HepG2 (cell line): Measurements from ENCODE around the gene GTF2A2. TPM values are rescaled to one million over a fixed set of nuclear protein-coding genes. Genes with fewer than 3 reads are reported as not detected.

ENCODE experiments used
- AGO2 ChIP-seq: fragments of 200-400 bp; formaldehyde crosslinking; optimal IDR thresholded peaks from 2 replicates; pipeline ENCODE3; 2017; ENCODE audit warnings: mild to moderate bottlenecking, low read depth, low read length, moderate library complexity
- ASH2L ChIP-seq: fragments of 300-600, 200-600 bp; sonication (generic); IDR thresholded peaks from 2 replicates; pipeline ENCODE4 v1.7.0; 2017; ENCODE audit warnings: low read depth, mild to moderate bottlenecking, moderate library complexity, mixed read lengths, low read length; ENCODE audit not compliant: insufficient read length
- ATAD3A ChIP-seq: sonication (generic); formaldehyde crosslinking; IDR thresholded peaks from 2 replicates; pipeline ENCODE4 v1.4.0; 2020; ENCODE audit warnings: missing genetic modification reagents
- ATF7-NPFF ChIP-seq: sonication (generic); formaldehyde crosslinking; IDR thresholded peaks from 2 replicates; pipeline ENCODE4 v1.8.1; 2023; ENCODE audit warnings: mild to moderate bottlenecking, low read depth, missing genetic modification reagents, moderate library complexity
- BHLHE40 ChIP-seq: IDR thresholded peaks from 2 replicates; pipeline ENCODE4 v1.6.1; 2011; ENCODE audit warnings: low read length, improper control_type of control experiment
- DRAP1 ChIP-seq: IDR thresholded peaks from 2 replicates; pipeline ENCODE4 v1.6.1; 2016; ENCODE audit warnings: missing genetic modification reagents, missing compliant biosample characterization
- ETV6 ChIP-seq: sonication (generic); formaldehyde crosslinking; conservative IDR thresholded peaks from 2 replicates; pipeline ENCODE4 v1.4.0; 2020; ENCODE audit warnings: missing genetic modification reagents
- HMG20A ChIP-seq: IDR thresholded peaks from 2 replicates; pipeline ENCODE4 v1.6.1; 2016; ENCODE audit warnings: borderline replicate concordance
- MAFK ChIP-seq, 2 experiments: IDR thresholded peaks in 1 of 2; conservative IDR thresholded peaks in 1 of 2; 2 replicates each; pipeline ENCODE4 v1.6.1; 2011; ENCODE audit warnings: improper control_type of control experiment in 2 of 2, low read length in 2 of 2
- NR0B2 ChIP-seq: sonication (generic); formaldehyde crosslinking; IDR thresholded peaks from 2 replicates; pipeline ENCODE4 v1.4.0; 2020; ENCODE audit warnings: mild to moderate bottlenecking, missing genetic modification reagents
- PPARG ChIP-seq: conservative IDR thresholded peaks from 2 replicates; pipeline ENCODE4 v1.6.1; 2016; ENCODE audit warnings: missing biosample characterization, missing genetic modification reagents
- SRSF1 ChIP-seq: fragments of 200-400 bp; formaldehyde crosslinking; optimal IDR thresholded peaks from 2 replicates; pipeline ENCODE3; 2017; ENCODE audit warnings: mild to moderate bottlenecking, low read depth, low read length, moderate library complexity
- SSRP1 ChIP-seq: IDR thresholded peaks from 2 replicates; pipeline ENCODE4 v1.6.1; 2016; ENCODE audit warnings: control low read depth
- STAG1 ChIP-seq: sonication (generic); formaldehyde crosslinking; IDR thresholded peaks from 2 replicates; pipeline ENCODE4 v1.4.0; 2020; ENCODE audit warnings: missing genetic modification reagents
- ZBTB37 ChIP-seq: sonication (generic); formaldehyde crosslinking; IDR thresholded peaks from 2 replicates; pipeline ENCODE4 v1.4.0; 2020; ENCODE audit warnings: mild to moderate bottlenecking, missing genetic modification reagents
- ZNF382 ChIP-seq: sonication (generic); formaldehyde crosslinking; IDR thresholded peaks from 2 replicates; pipeline ENCODE4 v1.5.0; 2020; ENCODE audit warnings: missing genetic modification reagents, mild to moderate bottlenecking, borderline replicate concordance
- ZNF577 ChIP-seq: sonication (generic); formaldehyde crosslinking; IDR thresholded peaks from 2 replicates; pipeline ENCODE4 v1.4.0; 2020; ENCODE audit warnings: mild to moderate bottlenecking, low read depth, missing genetic modification reagents, borderline replicate concordance
- ZNF580 ChIP-seq: IDR thresholded peaks from 2 replicates; pipeline ENCODE4 v1.6.1; 2016; ENCODE audit warnings: low read depth, borderline replicate concordance
- ZNF710 ChIP-seq: sonication (generic); formaldehyde crosslinking; IDR thresholded peaks from 2 replicates; pipeline ENCODE4 v1.5.0; 2020; ENCODE audit warnings: mild to moderate bottlenecking, missing genetic modification reagents, borderline replicate concordance
- polyA plus RNA-seq, 8 experiments: library from polyadenylated mRNA; depleted of rRNA in 3 of 8; stranded (reverse) in 7 of 8; unstranded in 1 of 8; fragments of >200 nt; fragmentation: Illumina TruSeq in 4 of 8; extraction: Trizol in 4 of 8; gene quantifications; 2 replicates each; pipeline versions ENCODE4 v1.2.1 to v1.2.3, GENCODE V29; 2011 to 2016; ENCODE audit warnings: low read depth in 4 of 8, missing spikeins in 1 of 8, mixed read lengths in 1 of 8; ENCODE audit not compliant: insufficient read depth in 1 of 8
- total RNA-seq, 5 experiments: library from RNA; depleted of rRNA; stranded (reverse); fragments of >200 nt; fragmentation: Illumina TruSeq; extraction: Trizol; gene quantifications; 2 replicates each; pipeline ENCODE4 v1.2.3, GENCODE V29; 2016; ENCODE audit warnings: low read depth in 1 of 5
- TF ChIP-seq, protein P1 (sequence below): sonication (generic); formaldehyde crosslinking; IDR thresholded peaks from 2 replicates; pipeline ENCODE4 v1.4.0; 2020; ENCODE audit warnings: missing genetic modification reagents

Gene GTF2A2
- total and polyA plus RNA-seq, 2 of the 13 experiments (the other 11 are each of a cell fraction or from before 2014, with no cell fraction given): 24.4 to 106 TPM

DNA sequence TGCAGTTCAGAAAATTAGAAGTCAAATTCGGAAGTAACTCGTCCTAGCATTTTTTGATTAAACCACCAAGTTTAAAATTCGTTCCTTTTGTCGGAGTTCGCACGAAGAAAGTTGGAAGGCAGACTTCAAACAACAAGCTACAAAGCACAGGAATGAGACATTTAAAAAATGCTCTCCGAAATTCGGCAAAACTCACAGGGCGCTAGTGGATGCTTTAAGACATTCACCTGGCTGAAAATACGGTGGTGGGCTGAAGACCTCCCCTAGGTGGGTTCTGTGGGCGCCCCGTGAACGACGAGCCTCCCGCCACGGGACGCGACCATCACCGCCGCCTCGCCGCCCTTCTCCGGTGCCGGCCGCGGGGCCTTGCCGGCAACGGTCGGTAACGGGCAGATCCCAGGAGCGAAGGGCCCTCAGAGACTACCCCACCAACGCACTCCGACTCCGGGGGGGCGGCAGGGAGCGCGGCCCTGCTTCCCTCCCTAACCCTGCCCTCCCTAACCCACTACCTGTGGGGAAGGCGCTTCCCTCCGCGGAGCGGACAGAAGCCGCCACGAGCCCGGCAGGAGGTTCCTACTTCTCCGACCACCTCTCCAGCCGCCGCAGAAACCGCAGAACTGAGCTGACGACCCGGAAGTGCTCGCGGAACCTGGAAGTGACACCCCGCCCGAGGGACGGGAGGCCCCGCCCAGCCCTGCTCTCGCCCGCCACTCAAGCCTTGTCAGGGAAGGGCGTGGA, at the start of gene GTF2A2 (continued):
- TF ChIP-seq ZBTB37 (no peak), DRAP1 (CRISPR knock-in tag) (peak; percentile 82), ZNF577 (CRISPR knock-in tag) (no peak), ZNF710 (peak; percentile 63; the same call in 1 of the 2 replicates), SRSF1 (no peak), ZNF580 (CRISPR knock-in tag) (peak; percentile 89), STAG1 (CRISPR knock-in tag) (no peak), ATF7-NPFF (CRISPR knock-in tag) (no peak), HMG20A (no peak), SSRP1 (CRISPR knock-in tag) (no peak), MAFK (conservative IDR thresholded peaks at IDR 0.05 in 1 of 2, IDR thresholded peaks at IDR 0.05 in 1 of 2; ENCODE audit: low read length in 2 of 2) (no peak), PPARG (no peak), ASH2L (peak; percentile 98), ZNF382 (CRISPR knock-in tag) (no peak), ETV6 (CRISPR knock-in tag) (peak; percentile 50; the same call in 1 of the 2 replicates), BHLHE40 (no peak), ATAD3A (CRISPR knock-in tag) (no peak), AGO2 (peak; percentile 94), NR0B2 (CRISPR knock-in tag) (no peak; the same call in 1 of the 2 replicates)
- TF ChIP-seq, protein P1, sequence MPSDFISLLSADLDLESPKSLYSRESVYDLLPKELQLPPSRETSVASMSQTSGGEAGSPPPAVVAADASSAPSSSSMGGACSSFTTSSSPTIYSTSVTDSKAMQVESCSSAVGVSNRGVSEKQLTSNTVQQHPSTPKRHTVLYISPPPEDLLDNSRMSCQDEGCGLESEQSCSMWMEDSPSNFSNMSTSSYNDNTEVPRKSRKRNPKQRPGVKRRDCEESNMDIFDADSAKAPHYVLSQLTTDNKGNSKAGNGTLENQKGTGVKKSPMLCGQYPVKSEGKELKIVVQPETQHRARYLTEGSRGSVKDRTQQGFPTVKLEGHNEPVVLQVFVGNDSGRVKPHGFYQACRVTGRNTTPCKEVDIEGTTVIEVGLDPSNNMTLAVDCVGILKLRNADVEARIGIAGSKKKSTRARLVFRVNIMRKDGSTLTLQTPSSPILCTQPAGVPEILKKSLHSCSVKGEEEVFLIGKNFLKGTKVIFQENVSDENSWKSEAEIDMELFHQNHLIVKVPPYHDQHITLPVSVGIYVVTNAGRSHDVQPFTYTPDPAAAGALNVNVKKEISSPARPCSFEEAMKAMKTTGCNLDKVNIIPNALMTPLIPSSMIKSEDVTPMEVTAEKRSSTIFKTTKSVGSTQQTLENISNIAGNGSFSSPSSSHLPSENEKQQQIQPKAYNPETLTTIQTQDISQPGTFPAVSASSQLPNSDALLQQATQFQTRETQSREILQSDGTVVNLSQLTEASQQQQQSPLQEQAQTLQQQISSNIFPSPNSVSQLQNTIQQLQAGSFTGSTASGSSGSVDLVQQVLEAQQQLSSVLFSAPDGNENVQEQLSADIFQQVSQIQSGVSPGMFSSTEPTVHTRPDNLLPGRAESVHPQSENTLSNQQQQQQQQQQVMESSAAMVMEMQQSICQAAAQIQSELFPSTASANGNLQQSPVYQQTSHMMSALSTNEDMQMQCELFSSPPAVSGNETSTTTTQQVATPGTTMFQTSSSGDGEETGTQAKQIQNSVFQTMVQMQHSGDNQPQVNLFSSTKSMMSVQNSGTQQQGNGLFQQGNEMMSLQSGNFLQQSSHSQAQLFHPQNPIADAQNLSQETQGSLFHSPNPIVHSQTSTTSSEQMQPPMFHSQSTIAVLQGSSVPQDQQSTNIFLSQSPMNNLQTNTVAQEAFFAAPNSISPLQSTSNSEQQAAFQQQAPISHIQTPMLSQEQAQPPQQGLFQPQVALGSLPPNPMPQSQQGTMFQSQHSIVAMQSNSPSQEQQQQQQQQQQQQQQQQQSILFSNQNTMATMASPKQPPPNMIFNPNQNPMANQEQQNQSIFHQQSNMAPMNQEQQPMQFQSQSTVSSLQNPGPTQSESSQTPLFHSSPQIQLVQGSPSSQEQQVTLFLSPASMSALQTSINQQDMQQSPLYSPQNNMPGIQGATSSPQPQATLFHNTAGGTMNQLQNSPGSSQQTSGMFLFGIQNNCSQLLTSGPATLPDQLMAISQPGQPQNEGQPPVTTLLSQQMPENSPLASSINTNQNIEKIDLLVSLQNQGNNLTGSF (CRISPR knock-in tag): no peak
